Naive B cell (primary cell): ENCODE measurements around the gene HERPUD1. TPM values are rescaled to one million over a fixed set of nuclear protein-coding genes. Genes with fewer than 3 reads are reported as not detected.
"Not testable (repeated sequence)": the region's sequence is repeated elsewhere in the genome, so short reads cannot be mapped to it uniquely, and the experiment has no call there.

Experiments
- ATAC-seq, 2 donors: fragments of 150-1000 bp; cut with Tn5 transposase; 2 replicates each; pipeline ENCODE4 v1.10.0; 2021; ENCODE audit warnings: low read depth in 2 of 2, mild to moderate bottlenecking in 2 of 2, moderate library complexity in 2 of 2
- DNase-seq: peaks from one replicate; pipeline ENCODE4 v3.0.0; 2022
- H3K27ac Mint-ChIP-seq, 6 donors: one replicate each; pipeline ENCODE4 v1.8.0; 2020 to 2022; ENCODE audit warnings: mild to moderate bottlenecking in 6 of 6, mixed read lengths in 6 of 6, moderate library complexity in 5 of 6, inconsistent platforms in 2 of 6
- H3K27me3 Mint-ChIP-seq, 3 donors: one replicate each; pipeline ENCODE4 v1.8.0; 2021 to 2022; ENCODE audit warnings: mixed read lengths in 3 of 3, mild to moderate bottlenecking in 1 of 3
- H3K36me3 Mint-ChIP-seq, 2 donors: one replicate each; pipeline ENCODE4 v1.8.0; 2020 to 2022; ENCODE audit warnings: mixed read lengths in 2 of 2, inconsistent platforms in 1 of 2, mild to moderate bottlenecking in 1 of 2
- H3K4me1 Mint-ChIP-seq, 3 donors: one replicate each; pipeline ENCODE4 v1.8.0; 2020 to 2022; ENCODE audit warnings: mixed read lengths in 3 of 3, inconsistent platforms in 1 of 3, mild to moderate bottlenecking in 1 of 3, moderate library complexity in 1 of 3
- H3K4me3 Mint-ChIP-seq, 8 donors: one replicate each; pipeline ENCODE4 v1.8.0; 2020 to 2022; ENCODE audit warnings: mild to moderate bottlenecking in 8 of 8, mixed read lengths in 8 of 8, moderate library complexity in 8 of 8, inconsistent platforms in 2 of 8
- H3K9me3 Mint-ChIP-seq, 7 donors: one replicate each; pipeline ENCODE4 v1.8.0; 2020 to 2022; ENCODE audit warnings: mixed read lengths in 7 of 7, mild to moderate bottlenecking in 5 of 7, inconsistent platforms in 2 of 7, moderate library complexity in 1 of 7
- polyA plus RNA-seq, 6 donors: library from polyadenylated mRNA; unstranded; fragments of 300-500 nt; fragmentation: Illumina TruSeq; gene quantifications; one replicate each; pipeline ENCODE4 v1.2.3, GENCODE V29; 2021; ENCODE audit warnings: low read depth in 6 of 6

HERPUD1 gene
- polyA plus RNA-seq, 6 donors from 2014 or later, result 235 to 1,138 (median 264) TPM

DNA sequence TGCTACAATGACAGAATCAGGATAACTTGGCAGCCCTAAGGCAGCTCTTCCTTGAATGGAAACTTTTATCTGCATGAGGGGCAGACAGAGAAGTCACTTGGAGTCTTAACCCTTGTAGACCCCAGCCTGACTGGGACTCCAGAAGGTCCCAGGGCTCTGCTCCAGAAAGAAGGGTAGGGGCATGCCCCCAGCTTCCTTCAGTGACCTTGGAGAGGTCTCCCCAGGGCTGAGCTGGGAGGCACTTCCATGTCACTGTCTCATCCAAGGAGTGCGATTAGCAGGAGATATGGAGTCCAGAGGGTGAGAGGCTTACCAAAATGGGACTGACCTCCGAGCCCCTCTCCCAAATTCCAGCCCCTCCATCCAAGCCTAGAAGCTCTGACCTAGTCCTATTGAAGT, 54.0 kb downstream of the HERPUD1 start:
- H3K27ac Mint-ChIP-seq, result peak overlapping the region in 4 of 6 donors; percentile 52 to 97 (median 90)
- peaks cover 78 to 88% (median 83%) of the 10 kb centered on the region in 3 donors for H3K4me1 Mint-ChIP-seq
- no peaks in the 10 kb centered on the region for H3K9me3 Mint-ChIP-seq
- H3K36me3 Mint-ChIP-seq, result peaks cover 0 to 4% of the 10 kb centered on the region in 2 donors
- no peaks in the 10 kb centered on the region for H3K27me3 Mint-ChIP-seq
- ATAC-seq, result no peak
- no peak for DNase-seq
- peak overlapping the region in 2 of 8 donors; percentile 6 to 55 for H3K4me3 Mint-ChIP-seq

DNA sequence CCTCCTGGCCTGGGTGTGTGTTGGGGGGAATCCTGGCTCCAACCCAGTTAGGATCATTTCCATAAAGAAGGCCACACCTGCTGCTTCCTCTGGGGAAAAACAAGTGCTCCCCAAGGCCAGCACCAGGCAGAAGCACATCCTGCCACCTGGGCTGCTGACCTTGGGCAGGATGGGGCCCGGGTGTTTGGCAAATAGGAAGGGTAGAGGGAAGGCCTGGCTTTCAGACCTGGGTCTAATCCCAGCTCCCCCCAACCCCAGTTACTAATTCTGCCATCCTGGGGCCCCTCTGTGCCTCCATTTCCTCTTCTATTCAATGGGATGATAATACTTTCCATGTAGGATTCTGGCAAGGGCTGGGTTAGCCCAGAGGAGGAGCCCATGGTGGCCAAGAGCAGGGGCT, 54.4 kb downstream of the HERPUD1 start:
- DNase-seq (no peak), ATAC-seq (no peak)
- peak overlapping the region in 2 of 8 donors; percentile 6 to 55 for H3K4me3 Mint-ChIP-seq
- peaks cover 75 to 86% (median 83%) of the 10 kb centered on the region in 3 donors for H3K4me1 Mint-ChIP-seq
- no peaks in the 10 kb centered on the region for H3K27me3 Mint-ChIP-seq
- peaks cover 0 to 4% of the 10 kb centered on the region in 2 donors for H3K36me3 Mint-ChIP-seq
- H3K27ac Mint-ChIP-seq, result peak overlapping the region in 5 of 6 donors; percentile 35 to 97 (median 81)
- no peaks in the 10 kb centered on the region for H3K9me3 Mint-ChIP-seq

DNA sequence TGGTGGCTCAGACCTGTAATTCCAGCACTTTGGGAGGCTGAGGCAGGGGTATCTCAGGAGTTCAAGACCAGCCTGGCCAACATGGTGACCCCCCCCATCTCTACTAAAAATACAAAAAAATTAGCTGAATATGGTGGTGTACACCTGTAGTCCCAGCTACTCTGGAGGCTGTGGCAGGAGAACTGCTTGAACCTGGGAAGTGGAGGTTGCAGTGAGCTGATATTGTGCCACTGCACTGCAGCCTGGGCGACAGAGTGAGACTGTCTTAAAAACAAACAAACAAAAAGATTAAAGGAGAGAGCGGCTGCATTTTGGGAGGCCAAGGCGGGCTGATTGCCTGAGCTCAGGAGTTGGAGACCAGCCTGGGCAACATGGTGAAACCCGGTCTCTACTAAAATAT, 55.0 kb downstream of the HERPUD1 start:
- H3K9me3 Mint-ChIP-seq, H3K27me3 Mint-ChIP-seq, H3K36me3 Mint-ChIP-seq, DNase-seq, ATAC-seq: not testable (repeated sequence)
- Mint-ChIP-seq H3K27ac (peak overlapping the region in 5 of 6 donors; percentile 35 to 98 (median 81)), H3K4me3 (peak overlapping the region in 5 of 8 donors; percentile 21 to 93 (median 45)), H3K4me1 (peaks cover 74 to 85% (median 83%) of the 10 kb centered on the region in 3 donors)

DNA sequence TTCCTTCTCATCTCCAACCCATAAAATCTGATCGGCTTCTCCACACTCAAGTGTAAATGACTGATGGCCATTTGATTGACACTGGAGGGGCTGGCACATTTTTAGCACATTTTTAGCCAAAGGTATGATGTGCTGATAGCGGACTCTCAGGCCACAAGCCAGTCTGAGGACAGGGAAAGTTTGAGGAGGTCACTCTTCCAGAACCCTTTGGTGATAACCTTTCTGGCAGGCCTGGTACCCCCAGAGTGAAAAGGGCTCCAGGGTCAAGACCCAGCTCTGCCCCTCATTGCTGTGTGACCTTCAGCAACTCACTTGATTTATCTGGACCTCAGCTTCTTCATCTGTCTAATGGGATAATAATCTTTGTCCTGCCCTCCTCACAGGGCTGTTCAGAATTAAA, 55.8 kb downstream of the HERPUD1 start:
- peak overlapping the region; percentile 15 to 97 (median 88) for H3K27ac Mint-ChIP-seq

DNA sequence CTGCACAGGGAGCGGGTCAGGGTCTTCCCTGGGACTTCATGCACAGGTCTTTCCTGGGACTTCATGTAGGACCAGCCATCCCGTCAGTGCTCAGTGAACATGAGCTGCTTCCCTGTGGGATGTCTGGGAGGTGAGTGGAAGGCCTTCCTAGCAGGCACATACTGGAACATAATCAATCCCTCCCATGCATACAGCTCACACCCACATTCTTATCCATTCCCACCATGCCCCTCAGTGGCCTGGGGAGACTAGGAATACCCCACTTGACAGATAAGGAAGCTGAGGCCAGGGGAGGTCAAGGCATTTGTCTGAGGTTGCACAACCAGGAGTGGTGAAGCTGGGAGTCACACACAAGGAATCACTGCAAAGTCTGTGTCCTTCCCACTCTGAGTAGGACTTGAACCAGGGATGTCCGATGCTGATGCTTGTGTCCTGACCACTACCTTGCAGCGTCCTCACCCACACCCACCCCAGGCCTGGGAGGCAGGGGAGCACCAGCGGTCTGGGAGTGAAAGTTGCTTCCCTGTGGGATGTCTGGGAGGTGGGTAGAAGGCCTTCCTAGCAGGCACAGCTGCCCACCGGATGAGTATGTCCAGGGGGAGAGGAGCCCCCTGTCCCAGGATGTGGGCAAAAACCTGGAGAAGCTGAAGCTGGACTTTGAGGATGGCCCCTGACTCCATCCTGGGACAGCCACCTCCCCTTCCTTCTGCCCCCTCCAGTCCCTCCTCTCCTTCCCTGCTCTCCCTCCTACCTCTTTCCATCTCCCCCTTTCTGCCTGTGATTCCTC, 56.4 kb downstream of the HERPUD1 start:
- Mint-ChIP-seq H3K27ac (peak overlapping the region; percentile 88 to 99 (median 98)), H3K9me3 (no peaks in the 10 kb centered on the region), H3K36me3 (peaks cover 0 to 4% of the 10 kb centered on the region in 2 donors), H3K27me3 (no peaks in the 10 kb centered on the region), H3K4me3 (peak overlapping the region; percentile 93 to 100 (median 99)), H3K4me1 (peaks cover 71 to 82% (median 79%) of the 10 kb centered on the region in 3 donors)
- no peak for ATAC-seq
- no peak for DNase-seq

More for the DNA sequence above, 55.8 kb downstream of the HERPUD1 start:
- DNase-seq (no peak), ATAC-seq (no peak)
- Mint-ChIP-seq H3K4me1 (peaks cover 68 to 80% (median 78%) of the 10 kb centered on the region in 3 donors), H3K4me3 (peak overlapping the region in 7 of 8 donors; percentile 5 to 100 (median 98)), H3K9me3 (no peaks in the 10 kb centered on the region), H3K27me3 (no peaks in the 10 kb centered on the region), H3K36me3 (peaks cover 0 to 4% of the 10 kb centered on the region in 2 donors)

DNA sequence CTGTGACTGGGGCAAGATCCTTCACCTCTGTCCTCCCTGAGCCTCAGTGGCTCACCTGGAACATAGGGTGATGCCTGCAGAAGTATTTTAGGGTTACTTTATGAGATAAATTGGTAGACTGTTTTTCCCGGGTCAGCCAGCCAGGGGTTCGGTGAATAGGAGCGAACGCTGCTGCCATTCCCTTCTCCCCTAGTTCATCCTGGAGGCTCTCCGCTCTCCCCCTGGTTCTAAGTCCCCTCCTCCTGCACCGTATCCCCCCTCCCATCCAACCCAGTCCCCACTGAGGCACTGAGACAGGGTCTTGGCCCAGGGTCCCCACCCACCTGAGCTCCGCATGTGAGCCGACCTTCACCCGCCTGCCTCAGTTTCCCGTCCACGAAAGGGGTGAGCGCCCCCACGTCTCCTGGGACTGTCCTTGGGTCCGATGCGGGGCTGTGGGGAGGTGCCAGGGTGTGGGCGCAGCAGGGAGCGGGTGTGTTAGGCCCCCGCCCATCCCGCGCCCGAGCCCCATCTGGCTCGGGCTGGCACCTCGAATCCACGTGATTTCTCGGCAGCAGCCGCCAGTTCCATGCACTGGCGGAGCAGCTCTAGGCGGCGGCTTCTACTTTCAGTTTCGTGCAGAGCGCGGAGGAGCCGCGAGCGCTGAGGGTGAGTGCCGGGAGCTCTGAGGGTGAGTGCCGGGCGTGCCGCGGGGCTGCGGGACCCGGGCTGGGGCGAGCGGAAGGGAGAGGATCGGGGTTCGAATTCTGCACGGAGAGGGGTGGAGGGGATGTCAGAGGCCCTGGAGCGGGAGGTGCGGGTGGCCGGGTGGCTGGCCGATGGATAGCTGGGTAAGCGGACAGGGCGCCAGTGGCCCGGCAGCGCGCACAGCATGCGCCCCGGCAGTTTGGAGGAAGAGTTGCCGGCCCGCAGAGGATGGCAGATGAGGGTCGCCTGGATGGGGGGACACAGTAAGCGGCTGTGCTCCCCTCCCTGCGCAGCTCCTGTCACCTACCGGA, 57.3 kb downstream of the HERPUD1 start, which contains the start of gene NLRC5:
TSS of gene NLRC5 (plus strand) at position 610 of the 998 bp plus-strand sequence. CDS start 31,156 bp downstream, outside the sequence.
- H3K27ac Mint-ChIP-seq, result peak within 1 kb of the TSS; percentile 94 to 99 (median 98)
- H3K4me3 Mint-ChIP-seq, result peak within 1 kb of the TSS; percentile 93 to 100 (median 99)
- DNase-seq (peak; percentile 86), ATAC-seq (peak; percentile 96)
- H3K36me3 Mint-ChIP-seq, result peaks cover 0 to 4% of the 10 kb centered on the region in 2 donors
- H3K27me3 Mint-ChIP-seq, result no peaks in the 10 kb centered on the region
- H3K4me1 Mint-ChIP-seq, result peaks cover 77 to 90% (median 87%) of the 10 kb centered on the region in 3 donors
- no peaks in the 10 kb centered on the region for H3K9me3 Mint-ChIP-seq

DNA sequence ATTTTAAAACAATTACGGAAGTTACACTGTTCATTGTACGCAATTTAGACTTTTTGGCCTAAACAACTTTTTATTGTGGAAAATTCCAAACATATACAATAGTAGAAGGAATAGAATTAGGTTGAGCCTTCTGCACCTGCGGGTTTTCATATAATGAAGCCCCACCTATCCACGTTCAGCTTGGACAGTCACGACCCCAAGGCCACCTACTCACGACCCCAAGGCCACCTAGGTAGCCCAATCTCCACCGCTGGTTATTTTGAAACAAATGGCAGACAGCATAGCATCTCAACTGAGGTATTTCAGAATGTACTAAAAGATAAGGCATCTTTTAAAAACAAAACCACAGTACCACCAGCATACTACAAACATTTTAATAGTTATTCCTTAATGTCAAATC, 58.0 kb downstream of the HERPUD1 start:
- H3K27ac Mint-ChIP-seq, result peak overlapping the region; percentile 94 to 99 (median 98)
- no peaks in the 10 kb centered on the region for H3K36me3 Mint-ChIP-seq
- peaks cover 74 to 87% (median 87%) of the 10 kb centered on the region in 3 donors for H3K4me1 Mint-ChIP-seq
- H3K9me3 Mint-ChIP-seq, result no peaks in the 10 kb centered on the region
- no peaks in the 10 kb centered on the region for H3K27me3 Mint-ChIP-seq
- no peak for ATAC-seq
- DNase-seq, result no peak
- H3K4me3 Mint-ChIP-seq, result peak overlapping the region; percentile 93 to 100 (median 99)

DNA sequence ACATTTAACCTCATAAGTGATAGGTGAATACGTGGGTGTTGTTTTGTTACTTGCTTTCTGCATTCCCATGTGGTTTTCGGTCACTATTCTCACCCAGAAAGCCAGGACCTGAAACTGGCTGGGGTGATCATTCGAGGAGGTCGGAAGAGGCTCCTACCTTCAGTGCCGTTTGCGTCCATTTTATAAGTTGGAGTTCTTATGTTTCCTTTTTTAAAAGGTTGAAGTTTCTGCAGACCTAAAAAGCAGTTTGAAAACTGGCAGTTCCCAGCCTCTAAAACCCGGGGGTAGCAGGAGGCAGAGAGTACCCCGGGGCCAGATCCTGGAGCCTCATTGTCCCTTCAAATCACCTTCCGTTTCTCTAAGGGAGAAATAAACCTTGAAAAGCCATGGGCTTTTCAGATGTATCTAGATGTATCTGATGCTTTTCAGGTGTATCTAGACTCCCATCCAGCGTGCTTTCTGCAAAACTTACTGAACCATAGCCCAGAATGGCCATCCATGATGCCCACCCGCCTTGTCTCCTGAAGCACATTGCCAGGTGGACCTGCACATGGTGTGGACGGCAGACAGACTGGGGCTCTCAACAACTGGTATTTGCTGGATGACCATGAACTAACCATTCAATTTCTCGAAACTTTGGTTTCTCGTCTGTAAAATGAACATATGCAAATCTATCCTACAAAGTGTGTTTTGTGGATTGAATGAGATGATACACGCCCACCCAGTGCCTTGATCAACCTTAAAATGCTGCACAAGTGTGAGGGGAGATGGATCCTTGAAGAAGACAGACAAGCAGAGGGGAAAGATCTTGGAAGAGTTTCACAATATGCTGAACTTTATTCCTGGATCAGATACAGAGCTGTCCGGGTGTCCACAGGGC, 58.7 kb downstream of the HERPUD1 start:
- H3K36me3 Mint-ChIP-seq, result no peaks in the 10 kb centered on the region
- no peaks in the 10 kb centered on the region for H3K9me3 Mint-ChIP-seq
- peak overlapping the region; percentile 94 to 99 (median 98) for H3K27ac Mint-ChIP-seq
- no peak for DNase-seq
- no peaks in the 10 kb centered on the region for H3K27me3 Mint-ChIP-seq
- ATAC-seq, result no peak
- H3K4me1 Mint-ChIP-seq, result peaks cover 69 to 86% (median 81%) of the 10 kb centered on the region in 3 donors
- peak overlapping the region; percentile 93 to 100 (median 99) for H3K4me3 Mint-ChIP-seq

DNA sequence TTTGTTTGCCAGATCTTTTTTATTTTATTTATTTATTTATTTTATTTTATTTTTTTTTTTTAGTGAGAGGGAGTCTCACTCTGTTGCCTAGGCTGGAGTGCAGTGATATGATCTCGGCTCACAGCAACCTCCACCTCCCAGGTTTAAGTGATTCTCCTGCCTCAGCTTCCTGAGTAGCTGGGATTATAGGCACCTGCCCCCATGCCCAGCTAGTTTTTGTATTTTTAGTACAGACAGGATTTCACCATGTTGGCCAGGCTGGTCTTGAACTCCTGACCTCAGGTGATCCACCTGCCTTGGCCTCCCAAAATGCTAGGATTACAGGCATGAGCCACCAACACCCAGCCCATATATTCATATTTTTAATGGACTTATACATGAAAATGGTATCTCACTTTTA, 60.5 kb downstream of the HERPUD1 start:
- peak overlapping the region in 1 of 8 donors; percentile 93 for H3K4me3 Mint-ChIP-seq
- ATAC-seq, H3K36me3 Mint-ChIP-seq: not testable (repeated sequence)

DNA sequence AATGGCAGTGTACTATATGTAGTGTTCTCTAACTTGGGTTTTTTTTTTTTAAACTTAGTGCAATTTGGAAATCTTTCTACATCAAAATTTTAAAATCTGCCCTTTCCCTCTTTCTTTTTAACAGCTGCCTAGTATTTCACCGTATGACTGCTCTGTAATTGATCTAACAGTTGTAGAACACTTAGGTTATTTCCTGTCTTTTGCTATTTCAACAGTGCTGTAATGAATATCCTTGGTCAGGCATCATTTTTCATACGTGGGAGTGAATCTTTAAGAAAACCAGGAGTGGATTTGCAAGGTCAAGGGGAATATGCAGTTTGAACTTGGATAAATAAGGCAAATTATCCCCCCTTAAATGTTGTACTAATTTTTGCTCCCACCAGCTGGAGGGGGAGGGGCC, 61.3 kb downstream of the HERPUD1 start:
- no peak for ATAC-seq
- Mint-ChIP-seq H3K27me3 (no peaks in the 10 kb centered on the region), H3K36me3 (no peaks in the 10 kb centered on the region)

More for the DNA sequence above, 60.5 kb downstream of the HERPUD1 start:
- Mint-ChIP-seq H3K4me1 (peaks cover 63 to 86% (median 66%) of the 10 kb centered on the region in 3 donors), H3K27ac (peak overlapping the region in 1 of 6 donors; percentile 97)
- DNase-seq, H3K27me3 Mint-ChIP-seq, H3K9me3 Mint-ChIP-seq: not testable (repeated sequence)

DNA sequence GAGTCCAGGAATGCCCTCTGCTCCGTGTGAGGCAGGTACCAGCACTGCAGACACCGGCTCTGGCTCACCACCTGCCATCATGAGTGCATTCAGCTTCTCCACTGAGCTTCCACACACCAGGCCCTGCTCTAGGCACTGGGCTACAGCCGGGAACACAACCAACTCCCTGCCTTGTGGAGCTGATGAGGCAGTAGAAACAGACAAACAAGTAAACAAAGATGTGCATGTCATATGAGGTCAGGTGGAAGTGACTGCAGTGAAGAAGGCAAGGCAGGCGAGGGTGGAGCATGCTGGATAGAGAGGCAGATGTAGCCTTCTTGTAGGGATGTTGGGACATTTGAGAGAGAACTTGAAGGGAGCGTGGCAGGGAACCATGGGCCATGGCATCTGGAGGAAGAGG, 62.4 kb downstream of the HERPUD1 start:
- Mint-ChIP-seq H3K4me1 (peaks cover 48 to 79% (median 51%) of the 10 kb centered on the region in 3 donors), H3K36me3 (no peaks in the 10 kb centered on the region), H3K27me3 (no peaks in the 10 kb centered on the region), H3K27ac (peak overlapping the region in 5 of 6 donors; percentile 3 to 86 (median 80)), H3K9me3 (no peaks in the 10 kb centered on the region), H3K4me3 (peak overlapping the region in 3 of 8 donors; percentile 0 to 64 (median 7))
- ATAC-seq (no peak), DNase-seq (no peak)

More for the DNA sequence above, 61.3 kb downstream of the HERPUD1 start:
- Mint-ChIP-seq H3K27ac (peak overlapping the region in 3 of 6 donors; percentile 1 to 57 (median 3)), H3K4me1 (peaks cover 56 to 82% (median 59%) of the 10 kb centered on the region in 3 donors), H3K9me3 (no peaks in the 10 kb centered on the region), H3K4me3 (peak overlapping the region in 3 of 8 donors; percentile 33 to 73 (median 54))
- no peak for DNase-seq
